ENCODE measurements around the gene ATP13A3. TPM values are rescaled to one million over a fixed set of nuclear protein-coding genes. Genes with fewer than 3 reads are reported as not detected.

Gene ATP13A3
- total RNA-seq, 1 donor from 2014 or later = 79.2 TPM

DNA sequence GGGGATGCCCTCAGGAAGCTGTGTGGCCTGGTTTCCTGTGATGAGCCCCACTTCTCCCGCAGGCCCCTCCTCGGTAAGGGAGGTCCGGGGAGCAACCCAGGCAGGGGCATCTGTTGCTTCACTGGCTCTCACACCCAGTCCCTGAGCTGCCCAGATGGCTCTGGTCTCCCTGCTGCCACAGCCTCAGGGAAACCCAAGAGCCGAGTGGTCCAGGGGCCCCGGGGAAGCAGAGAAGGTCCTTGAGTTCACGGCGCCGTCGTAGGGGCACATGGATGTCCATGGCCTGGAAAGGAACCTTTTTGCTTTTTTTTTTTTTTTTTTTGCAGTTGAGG is 103.9 kb downstream of the ATP13A3 start:
- Mint-ChIP-seq H3K27ac (ENCODE audit: unreplicated experiment) (no peak overlapping the region), H3K4me3 (ENCODE audit: unreplicated experiment) (no peak overlapping the region), H3K27me3 (ENCODE audit: low read depth, unreplicated experiment) (peaks cover 46% of the 10 kb centered on the region), H3K9me3 (ENCODE audit: unreplicated experiment) (no peaks in the 10 kb centered on the region), H3K4me1 (ENCODE audit: low read depth, unreplicated experiment) (no peaks in the 10 kb centered on the region), H3K36me3 (ENCODE audit: low read depth, unreplicated experiment) (no peaks in the 10 kb centered on the region)
- TF ChIP-seq CTCF (IDR thresholded peaks at IDR 0.05; ENCODE audit: insufficient read depth, low read depth, low read length) = no peak
- TF ChIP-seq EZH2 (IDR thresholded peaks at IDR 0.05; ENCODE audit: insufficient read depth, low read length) = no peak
- DNase-seq (ENCODE audit: low read depth) = no peak
- no peaks in the 10 kb centered on the region for H3K9me3 ChIP-seq (ENCODE audit: insufficient read depth, low read depth, low read length)
- peaks cover 32% of the 10 kb centered on the region for H3K27me3 ChIP-seq (ENCODE audit: insufficient read depth, low read length)
- H4K20me1 ChIP-seq (ENCODE audit: insufficient read depth, low read length) = no peaks in the 10 kb centered on the region
- no peak overlapping the region for H3K4me3 ChIP-seq (ENCODE audit: insufficient read depth, low read depth, low read length)
- H3K27ac ChIP-seq (ENCODE audit: low read depth, low read length) = no peak overlapping the region
- no peak overlapping the region for H2AFZ ChIP-seq (ENCODE audit: low read depth, low read length)
- H3K36me3 ChIP-seq (ENCODE audit: insufficient read depth, low read length) = no peaks in the 10 kb centered on the region
- H3K4me1 ChIP-seq (ENCODE audit: insufficient read depth, low read length) = no peaks in the 10 kb centered on the region
- H3K4me2 ChIP-seq (ENCODE audit: low read length) = no peak overlapping the region
- H3K79me2 ChIP-seq (ENCODE audit: insufficient read depth, low read length) = no peaks in the 10 kb centered on the region
- FAIRE-seq = no peak
- H3K9ac ChIP-seq (ENCODE audit: low read length) = no peak overlapping the region

- Histone ChIP-seq H3K4me3 (ENCODE audit: insufficient read depth, low read depth, low read length) (no peak overlapping the region), H3K79me2 (ENCODE audit: insufficient read depth, low read length) (no peaks in the 10 kb centered on the region), H4K20me1 (ENCODE audit: insufficient read depth, low read length) (no peaks in the 10 kb centered on the region), H3K4me2 (ENCODE audit: low read length) (no peak overlapping the region), H2AFZ (ENCODE audit: low read depth, low read length) (no peak overlapping the region), H3K4me1 (ENCODE audit: insufficient read depth, low read length) (no peaks in the 10 kb centered on the region), H3K27ac (ENCODE audit: low read depth, low read length) (no peak overlapping the region), H3K9me3 (ENCODE audit: insufficient read depth, low read depth, low read length) (no peaks in the 10 kb centered on the region), H3K36me3 (ENCODE audit: insufficient read depth, low read length) (no peaks in the 10 kb centered on the region), H3K9ac (ENCODE audit: low read length) (no peak overlapping the region), H3K27me3 (ENCODE audit: insufficient read depth, low read length) (peaks cover 32% of the 10 kb centered on the region)
- DNase-seq (ENCODE audit: low read depth) (no peak), FAIRE-seq (no peak)
- Mint-ChIP-seq H3K4me1 (ENCODE audit: low read depth, unreplicated experiment) (no peaks in the 10 kb centered on the region), H3K4me3 (ENCODE audit: unreplicated experiment) (no peak overlapping the region), H3K27ac (ENCODE audit: unreplicated experiment) (no peak overlapping the region), H3K9me3 (ENCODE audit: unreplicated experiment) (no peaks in the 10 kb centered on the region), H3K27me3 (ENCODE audit: low read depth, unreplicated experiment) (peaks cover 46% of the 10 kb centered on the region), H3K36me3 (ENCODE audit: low read depth, unreplicated experiment) (no peaks in the 10 kb centered on the region)
- TF ChIP-seq EZH2 (IDR thresholded peaks at IDR 0.05; ENCODE audit: insufficient read depth, low read length) (no peak), CTCF (IDR thresholded peaks at IDR 0.05; ENCODE audit: insufficient read depth, low read depth, low read length) (no peak)
Observed at GRCh38 chr3:194382196-194382891, 104.5 kb downstream of the ATP13A3 start.

GRCh38 chr3:194381460-194381875 is 105.3 kb downstream of the ATP13A3 start:
- Mint-ChIP-seq H3K27ac (ENCODE audit: unreplicated experiment) (no peak overlapping the region), H3K36me3 (ENCODE audit: low read depth, unreplicated experiment) (no peaks in the 10 kb centered on the region)

More at GRCh38 chr3:194381460-194381875, 105.3 kb downstream of the ATP13A3 start:
- no peak overlapping the region for H3K4me3 ChIP-seq (ENCODE audit: insufficient read depth, low read depth, low read length)
- peaks cover 40% of the 10 kb centered on the region for H3K27me3 Mint-ChIP-seq (ENCODE audit: low read depth, unreplicated experiment)
- H3K4me1 Mint-ChIP-seq (ENCODE audit: low read depth, unreplicated experiment) = no peaks in the 10 kb centered on the region
- no peak for TF ChIP-seq EZH2 (IDR thresholded peaks at IDR 0.05; ENCODE audit: insufficient read depth, low read length)
- TF ChIP-seq CTCF (IDR thresholded peaks at IDR 0.05; ENCODE audit: insufficient read depth, low read depth, low read length) = no peak
- H3K4me2 ChIP-seq (ENCODE audit: low read length) = peak overlapping the region; percentile 26
- no peak overlapping the region for H3K9ac ChIP-seq (ENCODE audit: low read length)
- H3K4me1 ChIP-seq (ENCODE audit: insufficient read depth, low read length) = no peaks in the 10 kb centered on the region
- FAIRE-seq (no peak), DNase-seq (ENCODE audit: low read depth) (peak; percentile 9)
- H3K36me3 ChIP-seq (ENCODE audit: insufficient read depth, low read length) = no peaks in the 10 kb centered on the region
- no peaks in the 10 kb centered on the region for H3K79me2 ChIP-seq (ENCODE audit: insufficient read depth, low read length)
- H3K4me3 Mint-ChIP-seq (ENCODE audit: unreplicated experiment) = no peak overlapping the region
- H4K20me1 ChIP-seq (ENCODE audit: insufficient read depth, low read length) = no peaks in the 10 kb centered on the region
- H3K27me3 ChIP-seq (ENCODE audit: insufficient read depth, low read length) = peaks cover 30% of the 10 kb centered on the region
- no peak overlapping the region for H2AFZ ChIP-seq (ENCODE audit: low read depth, low read length)
- no peaks in the 10 kb centered on the region for H3K9me3 ChIP-seq (ENCODE audit: insufficient read depth, low read depth, low read length)
- no peaks in the 10 kb centered on the region for H3K9me3 Mint-ChIP-seq (ENCODE audit: unreplicated experiment)
- H3K27ac ChIP-seq (ENCODE audit: low read depth, low read length) = no peak overlapping the region
